Measurements from ENCODE around the gene CCDC9. TPM values are rescaled to one million over a fixed set of nuclear protein-coding genes. Genes with fewer than 3 reads are reported as not detected.

The CCDC9 gene
- total RNA-seq, 1 experiment from 2014 or later: 8.3 TPM

GRCh38 chr19:47257411-47258169 is 1.3 kb downstream of the CCDC9 start:
- no peak for DNase-seq

DNA sequence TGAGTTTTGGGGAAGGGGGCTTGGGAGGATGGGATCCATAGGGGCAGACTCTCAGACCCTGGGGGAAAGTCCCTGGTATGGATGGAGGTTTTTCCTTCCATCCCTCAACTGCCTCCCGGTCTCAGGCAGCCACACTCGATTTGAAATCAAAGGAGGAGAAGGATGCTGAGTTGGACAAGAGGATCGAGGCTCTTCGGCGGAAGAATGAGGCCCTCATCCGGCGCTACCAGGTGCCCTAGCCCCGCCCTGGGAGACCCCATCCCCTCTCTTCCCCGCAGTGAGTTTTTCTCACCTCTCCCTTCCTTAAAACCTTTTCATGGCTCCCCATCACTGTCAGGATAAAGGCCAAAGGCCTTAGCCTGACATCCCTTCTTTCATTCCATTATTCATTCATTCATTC is 2.1 kb downstream of the CCDC9 start:
- intact Hi-C loops (cut with micrococcal nuclease): loop anchor here (10.0 kb wide), 1 partner anchor 404 kb away; the partner anchor contains the start of gene AP2S1
- DNase-seq (no peak), ATAC-seq (no peak)
- CTCF ChIA-PET: no interaction called here
- Histone ChIP-seq H3K36me3 (ENCODE audit: low read depth, low read length) (peaks cover 3% of the 10 kb centered on the region; the same call in 1 of the 2 replicates), H4K20me1 (ENCODE audit: low read length) (no peaks in the 10 kb centered on the region), H3K9ac (ENCODE audit: low read length) (no peak overlapping the region), H2AFZ (ENCODE audit: low read length) (no peak overlapping the region), H3K27ac (ENCODE audit: low read length) (no peak overlapping the region), H3K4me1 (ENCODE audit: insufficient read depth, low read length) (peaks cover 17% of the 10 kb centered on the region), H3K4me3 (ENCODE audit: low read length) (peak overlapping the region; percentile 73; the same call in 1 of the 2 replicates), H3K79me2 (ENCODE audit: low read length) (peaks cover 10% of the 10 kb centered on the region), H3K9me3 (ENCODE audit: low read length) (no peaks in the 10 kb centered on the region), H3K27me3 (ENCODE audit: low read length) (no peaks in the 10 kb centered on the region), H3K4me2 (ENCODE audit: low read length) (peak overlapping the region; percentile 85), H3F3A (ENCODE audit: low read length, unreplicated experiment) (peaks cover 7% of the 10 kb centered on the region), H3K9me2 (replicated peaks; ENCODE audit: low read length) (no peaks in the 10 kb centered on the region)
- BruUV-seq (replicated peaks): no TSS peak
- TF ChIP-seq CTCF (conservative IDR thresholded peaks at IDR 0.05; ENCODE audit: low read depth, low read length) (no peak), EZH2 (IDR thresholded peaks at IDR 0.05; ENCODE audit: low read length, unreplicated experiment) (no peak), EZH2phosphoT487 (IDR thresholded peaks at IDR 0.05; ENCODE audit: borderline replicate concordance, low read length) (no peak)
- POLR2A ChIA-PET (ENCODE audit: unreplicated experiment): no interaction called here

More at GRCh38 chr19:47257411-47258169, 1.3 kb downstream of the CCDC9 start:
- Histone ChIP-seq H3K9ac (ENCODE audit: low read length) (peak overlapping the region; percentile 74), H3K9me2 (replicated peaks; ENCODE audit: low read length) (no peaks in the 10 kb centered on the region), H3K4me1 (ENCODE audit: insufficient read depth, low read length) (peaks cover 24% of the 10 kb centered on the region), H3K36me3 (ENCODE audit: low read depth, low read length) (peaks cover 3% of the 10 kb centered on the region; the same call in 1 of the 2 replicates), H3K79me2 (ENCODE audit: low read length) (peaks cover 10% of the 10 kb centered on the region), H3K27ac (ENCODE audit: low read length) (peak overlapping the region; percentile 58), H3K9me3 (ENCODE audit: low read length) (no peaks in the 10 kb centered on the region), H2AFZ (ENCODE audit: low read length) (peak overlapping the region; percentile 57), H4K20me1 (ENCODE audit: low read length) (no peaks in the 10 kb centered on the region), H3K4me2 (ENCODE audit: low read length) (peak overlapping the region; percentile 85), H3K4me3 (ENCODE audit: low read length) (peak overlapping the region; percentile 73), H3F3A (ENCODE audit: low read length, unreplicated experiment) (peaks cover 10% of the 10 kb centered on the region), H3K27me3 (ENCODE audit: low read length) (no peaks in the 10 kb centered on the region)
- TF ChIP-seq EZH2phosphoT487 (IDR thresholded peaks at IDR 0.05; ENCODE audit: borderline replicate concordance, low read length): no peak
- no peak for TF ChIP-seq CTCF (conservative IDR thresholded peaks at IDR 0.05; ENCODE audit: low read depth, low read length)
- TF ChIP-seq EZH2 (IDR thresholded peaks at IDR 0.05; ENCODE audit: low read length, unreplicated experiment): no peak
- TSS peak; percentile 74 for BruUV-seq (replicated peaks)
- ATAC-seq: peak; percentile 25
- intact Hi-C loops (cut with micrococcal nuclease): loop anchor here (1.0 to 10.0 kb wide), 2 partner anchors 17 to 403 kb away; partner anchors contain the start of genes AP2S1 and INAFM1
- POLR2A ChIA-PET (ENCODE audit: unreplicated experiment): no interaction called here
- CTCF ChIA-PET: no interaction called here
